Testis (tissue), 2 donors: Measurements from ENCODE around the gene COG4.

ENCODE experiments used
- CTCF ChIP-seq, 3 experiments: fragments of 450-650 bp in 2 of 3; fragments of 200-600 bp in 1 of 3; sonication (generic) in 1 of 3; IDR thresholded peaks; one replicate each; pipeline ENCODE4 v1.5.1; 2016 to 2019; ENCODE audit warnings: antibody characterized with exemption in 3 of 3, mild to moderate bottlenecking in 2 of 3, moderate library complexity in 1 of 3
- POLR2A ChIP-seq: fragments of 450-650 bp; IDR thresholded peaks from one replicate; pipeline ENCODE4 v1.6.1; 2017; ENCODE audit warnings: antibody characterized with exemption, mild to moderate bottlenecking, moderate library complexity

- TF ChIP-seq CTCF (IDR thresholded peaks at IDR 0.05) (no peak), POLR2A (no peak)
Observed at GRCh38 chr16:70463235-70463634, 60.1 kb downstream of the COG4 start.
